Transverse colon (tissue), 4 donors: ENCODE measurements around the gene NEUROD2. TPM values are rescaled to one million over a fixed set of nuclear protein-coding genes. Genes with fewer than 3 reads are reported as not detected.

Source experiments
- DNase-seq: peaks from one replicate; pipeline ENCODE4 v3.0.0-alpha.2; 2019
- H3K27ac ChIP-seq, 4 donors: fragments of 200-600 bp; sonication (generic); 2 replicates each; pipeline ENCODE4 v1.5.1; 2016 to 2018; ENCODE audit warnings: inconsistent platforms in 4 of 4
- H3K27me3 ChIP-seq: fragments of 200-600 bp; sonication (generic); 2 replicates; pipeline ENCODE4 v1.5.1; 2017; ENCODE audit warnings: inconsistent platforms
- H3K36me3 ChIP-seq, 4 donors: fragments of 200-600 bp; sonication (generic); 2 replicates each; pipeline ENCODE4 v1.5.1; 2017 to 2019; ENCODE audit warnings: inconsistent platforms in 4 of 4
- H3K4me1 ChIP-seq, 4 donors: fragments of 200-600 bp; sonication (generic); 2 replicates each; pipeline ENCODE4 v1.5.1; 2017 to 2020; ENCODE audit warnings: inconsistent platforms in 4 of 4
- H3K4me3 ChIP-seq, 4 donors: fragments of 200-600 bp; sonication (generic); 1 replicate in 1 of 4; 2 replicates in 3 of 4; pipeline versions ENCODE4 v1.5.1 to v1.6.1; 2017 to 2019; ENCODE audit warnings: inconsistent platforms in 4 of 4
- H3K9me3 ChIP-seq, 2 donors: fragments of 200-600 bp; sonication (generic); 2 replicates each; pipeline ENCODE4 v1.5.1; 2017 to 2019; ENCODE audit warnings: inconsistent platforms in 2 of 2
- EP300 ChIP-seq: sonication (generic); formaldehyde crosslinking; IDR thresholded peaks from one replicate; pipeline ENCODE4 v1.6.1; 2017; ENCODE audit warnings: antibody characterized with exemption, low read depth
- POLR2A ChIP-seq: fragments of 450-650 bp; IDR thresholded peaks from one replicate; pipeline ENCODE4 v1.6.1; 2016; ENCODE audit warnings: antibody characterized with exemption, mild to moderate bottlenecking, moderate library complexity
- POLR2AphosphoS5 ChIP-seq, 3 donors: sonication (generic); formaldehyde crosslinking; IDR thresholded peaks; one replicate each; pipeline ENCODE4 v1.6.1; 2016; ENCODE audit warnings: antibody characterized with exemption in 3 of 3
- WGBS, 2 donors: methylation state at CpG; one replicate each; pipeline ENCODE4 v1.1.5; 2018; ENCODE audit warnings: low coverage in 1 of 2; 5-methylcytosine and 5-hydroxymethylcytosine counted together
- in situ Hi-C, 4 donors: fragments of 200-750 bp; cut with MboI; loops; one replicate each; pipeline versions ENCODE4 v1.15.0 to v1.15.1; 2017; ENCODE audit warnings: low sequenced_read_pairs in 3 of 4, low pct_ligation_motif_present in 1 of 4, low pct_unique_long_range_greater_than_20kb in 1 of 4
- intact Hi-C: fragments of 100-400 bp; cut with DNase I; formaldehyde crosslinking; loops from one replicate; pipeline ENCODE4 v1.15.1; 2023; ENCODE audit warnings: low total_unique reads
- total RNA-seq, 4 donors: library from RNA; depleted of rRNA; stranded (reverse); fragments of >200 nt; gene quantifications; one replicate each; pipeline ENCODE4 v1.1.0, GENCODE V29; 2016
- TF ChIP-seq, protein P1 (sequence below), 5 experiments: fragments of 200-600 bp in 3 of 5; fragments of 450-650 bp in 2 of 5; sonication (generic) in 3 of 5; IDR thresholded peaks; 1 replicate in 2 of 5; 2 replicates in 3 of 5; pipeline ENCODE4 v1.5.1; 2016 to 2017; ENCODE audit warnings: antibody characterized with exemption in 5 of 5, inconsistent platforms in 3 of 5, mild to moderate bottlenecking in 2 of 5, moderate library complexity in 1 of 5

The NEUROD2 gene
- total RNA-seq, 4 donors from 2014 or later: not detected

DNA sequence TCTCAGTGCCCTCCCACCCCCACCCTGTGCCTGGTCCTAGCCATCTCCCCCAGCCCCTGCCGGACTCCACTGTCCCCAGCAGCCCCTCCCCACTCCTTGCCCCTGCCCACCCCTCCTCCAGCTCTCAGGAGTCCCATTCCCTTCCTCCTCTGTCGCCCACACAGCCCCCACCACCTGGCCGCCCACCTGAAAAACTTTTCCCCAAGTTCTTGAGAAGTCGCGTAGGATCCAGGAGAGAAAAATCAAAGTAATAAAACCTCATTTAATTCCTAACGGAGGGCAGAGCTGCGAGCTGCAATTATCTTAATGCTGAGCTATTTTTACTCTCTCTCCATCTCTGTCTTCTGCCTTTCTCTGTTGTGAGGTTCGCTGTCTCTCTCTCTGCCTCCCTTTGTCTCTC lies 16.6 kb upstream of the NEUROD2 start:
- H3K36me3 ChIP-seq: no peaks in the 10 kb centered on the region
- WGBS, 2 donors: 65 to 71% methylated on average over 5 to 8 of the region's 8 CpGs
- TF ChIP-seq POLR2A (no peak), POLR2AphosphoS5 (IDR thresholded peaks at IDR 0.05) (no peak), EP300 (no peak)
- TF ChIP-seq, protein P1, sequence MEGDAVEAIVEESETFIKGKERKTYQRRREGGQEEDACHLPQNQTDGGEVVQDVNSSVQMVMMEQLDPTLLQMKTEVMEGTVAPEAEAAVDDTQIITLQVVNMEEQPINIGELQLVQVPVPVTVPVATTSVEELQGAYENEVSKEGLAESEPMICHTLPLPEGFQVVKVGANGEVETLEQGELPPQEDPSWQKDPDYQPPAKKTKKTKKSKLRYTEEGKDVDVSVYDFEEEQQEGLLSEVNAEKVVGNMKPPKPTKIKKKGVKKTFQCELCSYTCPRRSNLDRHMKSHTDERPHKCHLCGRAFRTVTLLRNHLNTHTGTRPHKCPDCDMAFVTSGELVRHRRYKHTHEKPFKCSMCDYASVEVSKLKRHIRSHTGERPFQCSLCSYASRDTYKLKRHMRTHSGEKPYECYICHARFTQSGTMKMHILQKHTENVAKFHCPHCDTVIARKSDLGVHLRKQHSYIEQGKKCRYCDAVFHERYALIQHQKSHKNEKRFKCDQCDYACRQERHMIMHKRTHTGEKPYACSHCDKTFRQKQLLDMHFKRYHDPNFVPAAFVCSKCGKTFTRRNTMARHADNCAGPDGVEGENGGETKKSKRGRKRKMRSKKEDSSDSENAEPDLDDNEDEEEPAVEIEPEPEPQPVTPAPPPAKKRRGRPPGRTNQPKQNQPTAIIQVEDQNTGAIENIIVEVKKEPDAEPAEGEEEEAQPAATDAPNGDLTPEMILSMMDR (IDR thresholded peaks at IDR 0.05): no peak
- H3K4me3 ChIP-seq: no peak overlapping the region
- peaks cover 45% of the 10 kb centered on the region for H3K27me3 ChIP-seq
- in situ Hi-C loops: loop anchor here in 2 of 4 donors (10.0 kb wide), 2 partner anchors 120 to 130 kb away; no protein-coding TSS in a partner anchor
- DNase-seq: no peak
- intact Hi-C loops: no loop called here
- H3K4me1 ChIP-seq: peaks cover 17 to 50% (median 44%) of the 10 kb centered on the region in 4 donors
- H3K27ac ChIP-seq: peak overlapping the region in 2 of 4 donors; percentile 90 to 93
- H3K9me3 ChIP-seq: no peaks in the 10 kb centered on the region

- H3K4me1 ChIP-seq: peaks cover 23 to 56% (median 44%) of the 10 kb centered on the region in 4 donors
These were observed 15.7 kb upstream of the NEUROD2 start for GRCh38 chr17:39623356-39623950.

DNA sequence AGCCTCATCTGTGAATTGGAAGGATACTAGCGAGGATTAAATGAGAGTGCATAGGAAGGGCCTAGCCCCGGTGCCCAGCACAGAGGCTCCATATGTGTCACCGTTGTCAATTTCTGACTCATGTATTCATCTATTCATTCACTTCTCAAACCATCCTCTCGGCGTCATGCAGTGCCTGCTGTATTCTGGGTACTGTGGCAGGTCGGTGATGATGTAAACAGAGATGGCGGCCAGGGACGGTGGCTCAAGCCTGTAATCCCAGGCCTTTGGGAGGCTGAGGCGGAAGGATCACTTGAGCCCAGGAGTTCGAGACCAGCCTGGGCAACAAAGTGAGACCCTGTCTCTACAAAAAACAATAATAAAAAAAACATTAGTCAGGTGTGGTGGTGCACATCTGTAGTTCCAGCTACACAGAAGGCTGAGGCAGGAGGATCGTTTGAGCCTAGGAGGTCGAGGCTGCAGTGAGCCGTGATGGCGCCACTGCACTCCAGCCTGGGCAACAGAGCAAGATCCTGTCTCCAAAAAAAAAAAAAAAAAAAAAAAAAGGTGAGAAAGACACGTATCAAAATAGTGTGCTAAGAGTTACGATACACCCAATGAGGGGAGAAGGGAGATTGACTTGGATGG lies 14.8 kb upstream of the NEUROD2 start:
- whole genome bisulfite sequencing, 2 donors: 12 to 54% methylated on average over 3 to 16 of the region's 16 CpGs
- Histone ChIP-seq H3K27ac (peak overlapping the region in 2 of 4 donors; percentile 7 to 50), H3K27me3 (peaks cover 29% of the 10 kb centered on the region)

More at GRCh38 chr17:39623356-39623950, 15.7 kb upstream of the NEUROD2 start:
- in situ Hi-C loops: loop anchor here in 2 of 4 donors (10.0 kb wide), 2 partner anchors 121 to 131 kb away; no protein-coding TSS in a partner anchor
- no peaks in the 10 kb centered on the region for H3K9me3 ChIP-seq
- peaks cover 36% of the 10 kb centered on the region for H3K27me3 ChIP-seq
- H3K36me3 ChIP-seq: no peaks in the 10 kb centered on the region
- WGBS, 2 donors: 9% methylated on average over 16 of the region's 16 CpGs; no CpG with 5 or more reads in 1 of the 2 donors
- peak overlapping the region in 3 of 4 donors; percentile 47 to 93 (median 48) for H3K27ac ChIP-seq
- intact Hi-C loops: no loop called here
- peak; percentile 94 for DNase-seq
- TF ChIP-seq POLR2AphosphoS5 (IDR thresholded peaks at IDR 0.05) (no peak), EP300 (no peak), POLR2A (no peak)
- TF ChIP-seq, protein P1 (IDR thresholded peaks at IDR 0.05): peak; percentile 94 to 97 (median 95)
- H3K4me3 ChIP-seq: no peak overlapping the region

More for the DNA sequence above, 14.8 kb upstream of the NEUROD2 start:
- no peak for TF ChIP-seq POLR2A
- TF ChIP-seq, protein P1 (IDR thresholded peaks at IDR 0.05): no peak
- TF ChIP-seq EP300: no peak
- TF ChIP-seq POLR2AphosphoS5 (IDR thresholded peaks at IDR 0.05): no peak
- intact Hi-C loops (no loop called here), in situ Hi-C loops (loop anchor here in 2 of 4 donors (10.0 kb wide), 2 partner anchors 122 to 132 kb away; no protein-coding TSS in a partner anchor)
- Histone ChIP-seq H3K4me1 (peaks cover 23 to 57% (median 46%) of the 10 kb centered on the region in 4 donors), H3K4me3 (no peak overlapping the region), H3K9me3 (no peaks in the 10 kb centered on the region), H3K36me3 (no peaks in the 10 kb centered on the region)
- DNase-seq: no peak
